ENCODE measurements around the gene PARVB.

Gene PARVB

GRCh38 chr22:44071781-44072326, 47.8 kb downstream of the PARVB start:
- H3K4me3 ChIP-seq (ENCODE audit: control insufficient read depth, low read depth, low read length), result no peak overlapping the region
- no peak for DNase-seq (ENCODE audit: low read depth)
- no peak for TF ChIP-seq CTCF (IDR thresholded peaks at IDR 0.05; ENCODE audit: control insufficient read depth, insufficient read depth, low read depth, low read length, missing control alignments)

- no peak overlapping the region for H3K4me3 ChIP-seq (ENCODE audit: control insufficient read depth, low read depth, low read length)
- TF ChIP-seq CTCF (IDR thresholded peaks at IDR 0.05; ENCODE audit: control insufficient read depth, insufficient read depth, low read depth, low read length, missing control alignments), result no peak
- DNase-seq (ENCODE audit: low read depth), result no peak
Observed at GRCh38 chr22:44074337-44074984, 50.4 kb downstream of the PARVB start.

- no peak overlapping the region for H3K4me3 ChIP-seq (ENCODE audit: control insufficient read depth, low read depth, low read length)
- TF ChIP-seq CTCF (IDR thresholded peaks at IDR 0.05; ENCODE audit: control insufficient read depth, insufficient read depth, low read depth, low read length, missing control alignments), result no peak
- no peak for DNase-seq (ENCODE audit: low read depth)
Observed at GRCh38 chr22:44075022-44075421, 50.9 kb downstream of the PARVB start.

DNA sequence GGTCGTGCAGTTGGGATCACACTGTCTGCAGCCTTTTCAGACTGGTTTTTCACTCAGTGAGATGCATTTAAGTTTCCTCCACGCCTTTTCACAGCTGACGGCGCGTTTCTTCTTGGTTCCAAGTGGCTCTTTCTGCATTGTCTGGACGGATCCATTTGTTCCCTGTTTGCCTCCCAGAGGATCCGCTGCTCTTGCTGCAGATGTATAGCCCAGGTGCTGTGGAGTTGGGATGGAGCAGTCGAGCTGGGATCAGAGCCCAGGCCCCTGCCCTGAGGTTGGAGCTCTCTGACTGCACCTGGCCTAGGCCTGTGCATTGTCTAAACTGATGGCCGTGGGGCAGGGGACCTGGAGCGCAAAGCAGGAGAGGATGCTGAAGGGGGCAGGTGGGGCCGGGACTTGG, 51.6 kb downstream of the PARVB start:
- no peak for TF ChIP-seq CTCF (IDR thresholded peaks at IDR 0.05; ENCODE audit: control insufficient read depth, insufficient read depth, low read depth, low read length, missing control alignments)
- no peak for DNase-seq (ENCODE audit: low read depth)
- no peak overlapping the region for H3K4me3 ChIP-seq (ENCODE audit: control insufficient read depth, low read depth, low read length)

- no peak for DNase-seq (ENCODE audit: low read depth)
- no peak for TF ChIP-seq CTCF (IDR thresholded peaks at IDR 0.05; ENCODE audit: control insufficient read depth, insufficient read depth, low read depth, low read length, missing control alignments)
- H3K4me3 ChIP-seq (ENCODE audit: control insufficient read depth, low read depth, low read length), result no peak overlapping the region
Observed at GRCh38 chr22:44076825-44077224, 52.7 kb downstream of the PARVB start.

GRCh38 chr22:44080936-44081861, 57.1 kb downstream of the PARVB start:
- peak; percentile 28 for DNase-seq (ENCODE audit: low read depth)
- no peak overlapping the region for H3K4me3 ChIP-seq (ENCODE audit: control insufficient read depth, low read depth, low read length)
- peak; percentile 94 for TF ChIP-seq CTCF (IDR thresholded peaks at IDR 0.05; ENCODE audit: control insufficient read depth, insufficient read depth, low read depth, low read length, missing control alignments)
